Neutrophil (primary cell): ENCODE measurements around the gene TUBG2.

Source experiments
- H3K27ac ChIP-seq: fragments of 200-600 bp; sonication (generic); 2 replicates; pipeline ENCODE4 v1.5.1; 2016; ENCODE audit warnings: mild to moderate bottlenecking, moderate library complexity
- H3K27me3 ChIP-seq: fragments of 200-600 bp; sonication (generic); 2 replicates; pipeline ENCODE4 v1.6.0; 2016; ENCODE audit warnings: mild to moderate bottlenecking
- H3K36me3 ChIP-seq: fragments of 200-600 bp; sonication (generic); 2 replicates; pipeline ENCODE4 v1.5.1; 2017
- H3K4me1 ChIP-seq, 2 experiments: fragments of 200-600 bp in 1 of 2; sonication (generic) in 1 of 2; 1 replicate in 1 of 2; 2 replicates in 1 of 2; pipeline versions ENCODE4 v1.5.1 to v1.6.1; 2013 to 2016; ENCODE audit warnings: low read depth in 1 of 2, low read length in 1 of 2, mild to moderate bottlenecking in 1 of 2, moderate library complexity in 1 of 2; ENCODE audit not compliant: control insufficient read depth in 1 of 2, insufficient read depth in 1 of 2
- H3K4me3 ChIP-seq, 2 experiments: fragments of 200-600 bp in 1 of 2; sonication (generic) in 1 of 2; 1 replicate in 1 of 2; 2 replicates in 1 of 2; pipeline ENCODE4 v1.5.1; 2013 to 2016; ENCODE audit warnings: low read depth in 1 of 2, low read length in 1 of 2, mild to moderate bottlenecking in 1 of 2, moderate library complexity in 1 of 2
- H3K9me3 ChIP-seq: fragments of 200-600 bp; sonication (generic); 2 replicates; pipeline ENCODE4 v1.5.1; 2016
- CTCF ChIP-seq: fragments of 200-600 bp; sonication (generic); IDR thresholded peaks from 2 replicates; pipeline ENCODE4 v1.5.1; 2016; ENCODE audit warnings: antibody characterized with exemption

TUBG2 gene

GRCh38 chr17:42706732-42707131 is 47.6 kb downstream of the TUBG2 start:
- no peak overlapping the region for H3K4me3 ChIP-seq

GRCh38 chr17:42708588-42708987 is 49.5 kb downstream of the TUBG2 start:
- Histone ChIP-seq H3K27ac (no peak overlapping the region), H3K36me3 (peaks cover 100% of the 10 kb centered on the region), H3K4me3 (no peak overlapping the region), H3K4me1 (no peaks in the 10 kb centered on the region), H3K9me3 (no peaks in the 10 kb centered on the region), H3K27me3 (no peaks in the 10 kb centered on the region)
- TF ChIP-seq CTCF, result no peak

More at GRCh38 chr17:42706732-42707131, 47.6 kb downstream of the TUBG2 start:
- TF ChIP-seq CTCF, result no peak
- Histone ChIP-seq H3K9me3 (no peaks in the 10 kb centered on the region), H3K27me3 (no peaks in the 10 kb centered on the region), H3K27ac (no peak overlapping the region), H3K36me3 (peaks cover 100% of the 10 kb centered on the region), H3K4me1 (no peaks in the 10 kb centered on the region)

- Histone ChIP-seq H3K9me3 (no peaks in the 10 kb centered on the region), H3K27ac (no peak overlapping the region), H3K4me1 (no peaks in the 10 kb centered on the region), H3K36me3 (peaks cover 100% of the 10 kb centered on the region), H3K4me3 (no peak overlapping the region), H3K27me3 (no peaks in the 10 kb centered on the region)
- no peak for TF ChIP-seq CTCF
These were observed 50.5 kb downstream of the TUBG2 start for GRCh38 chr17:42709561-42709960.
